22Rv1 (cell line): Measurements from ENCODE around the gene UNC5A.

Experiments
- CTCF ChIP-seq: fragments of 450-650 bp; IDR thresholded peaks from 2 replicates; pipeline ENCODE4 v1.5.1; 2017; ENCODE audit warnings: mild to moderate bottlenecking
- ZFX ChIP-seq: fragments of 450-650 bp; IDR thresholded peaks from 2 replicates; pipeline ENCODE4 v1.6.1; 2017; ENCODE audit warnings: antibody characterized with exemption, borderline replicate concordance

DNA sequence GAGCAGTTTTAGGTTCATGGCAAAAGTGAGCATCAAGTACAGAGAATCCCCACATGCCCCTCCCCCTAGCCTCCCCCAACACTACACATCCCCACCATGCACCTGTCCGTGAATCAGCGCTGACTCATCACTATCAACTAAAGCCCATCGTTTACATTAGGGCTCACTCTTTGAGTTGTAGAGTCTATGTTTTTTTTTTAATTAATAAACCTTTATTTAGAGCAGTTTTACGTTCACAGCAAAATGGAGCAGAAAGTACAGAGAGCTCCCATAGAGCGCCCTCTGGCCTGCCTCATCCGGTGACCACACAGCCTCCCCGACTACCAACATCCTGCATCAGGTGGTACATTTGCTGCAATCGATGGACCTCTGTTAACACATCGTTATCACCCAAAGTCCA lies 47.9 kb upstream of the UNC5A start:
- no peak for TF ChIP-seq CTCF
- TF ChIP-seq ZFX: no peak
